Measurements from ENCODE around the gene MS4A8.

- TF ChIP-seq CTCF (IDR thresholded peaks at IDR 0.05) = no peak
- TF ChIP-seq ATF3 (CRISPR knock-in tag; conservative IDR thresholded peaks at IDR 0.05) = no peak
- no peak for TF ChIP-seq PRRX2 (CRISPR knock-in tag; IDR thresholded peaks at IDR 0.05)
- TF ChIP-seq ZNF121 (CRISPR knock-in tag; IDR thresholded peaks at IDR 0.05) = no peak
- no peak for TF ChIP-seq CBFB (CRISPR knock-in tag; IDR thresholded peaks at IDR 0.05; ENCODE audit: low read depth)
Measured at GRCh38 chr11:60720460-60720859, 21.0 kb downstream of the MS4A8 start.
